ENCODE data around the gene DHRS3.

The DHRS3 gene

GRCh38 chr1:12637693-12638092, 19.7 kb upstream of the DHRS3 start:
- DNase-seq = no peak

DNA sequence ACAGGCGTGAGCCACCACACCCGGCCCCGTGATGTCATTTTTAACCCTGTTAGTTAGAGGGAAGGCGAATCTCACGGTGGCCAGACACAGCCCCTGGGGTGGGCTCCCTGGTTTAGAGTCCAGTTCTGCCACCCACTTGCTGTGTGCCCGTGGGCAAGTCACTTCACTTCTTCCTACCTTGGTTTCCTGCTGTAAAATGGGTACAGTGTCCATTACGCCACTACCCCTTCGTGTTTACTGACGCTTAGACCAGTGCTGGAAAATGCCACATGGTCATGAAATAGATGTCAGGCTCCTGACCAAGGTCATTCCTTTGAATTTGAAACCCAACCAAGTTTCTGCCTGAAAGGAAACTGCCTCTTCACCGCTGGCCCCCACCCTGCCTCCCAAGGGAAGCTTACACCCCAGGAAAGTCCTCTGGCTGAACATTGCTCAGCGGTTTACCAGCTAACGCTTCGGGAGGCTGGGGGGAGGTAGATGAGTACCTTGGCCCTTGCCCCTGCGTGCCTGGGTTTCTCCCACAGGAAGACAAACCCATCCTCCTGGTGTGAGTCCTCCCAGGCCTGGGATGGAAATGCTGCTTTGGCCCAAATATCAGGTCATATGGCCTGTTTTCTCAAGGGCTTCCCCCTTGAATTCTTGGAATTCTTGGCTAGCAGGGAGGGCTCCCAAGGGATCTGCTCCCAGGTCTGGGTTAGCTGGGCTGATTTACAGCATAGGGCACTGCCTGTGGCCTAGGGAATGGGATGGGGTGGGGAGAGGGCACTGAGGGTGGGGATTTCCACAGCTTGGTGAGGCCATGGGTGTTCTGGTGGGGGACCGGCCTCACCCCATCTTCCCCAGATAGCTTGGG, 18.3 kb upstream of the DHRS3 start:
- no peak for DNase-seq

- DNase-seq = no peak
Measured at GRCh38 chr1:12634696-12635202, 16.7 kb upstream of the DHRS3 start.

DNA sequence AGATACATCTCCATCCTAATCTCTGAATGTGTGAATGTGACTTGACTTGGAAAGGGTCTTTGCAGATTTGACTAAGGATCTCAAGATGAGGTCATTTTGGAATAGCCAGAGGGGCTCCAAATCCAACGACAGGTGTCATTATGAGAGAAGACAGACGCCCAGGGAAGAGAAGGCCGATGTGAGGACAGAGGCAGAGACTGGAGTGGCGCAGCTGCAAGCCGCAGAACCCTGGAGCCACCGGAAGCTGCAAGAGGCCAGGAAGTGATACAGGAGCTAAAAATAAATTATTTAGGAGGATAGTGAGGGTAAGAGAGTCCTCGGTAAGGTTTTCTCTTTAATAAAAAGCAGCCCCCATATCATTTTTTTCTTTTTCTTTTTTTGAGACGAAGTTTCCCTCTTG, 16.1 kb upstream of the DHRS3 start:
- no peak for DNase-seq

- no peak for DNase-seq
Measured at GRCh38 chr1:12631571-12631970, 13.6 kb upstream of the DHRS3 start.

GRCh38 chr1:12630946-12631530, 13.0 kb upstream of the DHRS3 start:
- no peak for DNase-seq

GRCh38 chr1:12629985-12630760, 12.2 kb upstream of the DHRS3 start:
- peak in 1 of 2 experiments; percentile 46 for DNase-seq

DNA sequence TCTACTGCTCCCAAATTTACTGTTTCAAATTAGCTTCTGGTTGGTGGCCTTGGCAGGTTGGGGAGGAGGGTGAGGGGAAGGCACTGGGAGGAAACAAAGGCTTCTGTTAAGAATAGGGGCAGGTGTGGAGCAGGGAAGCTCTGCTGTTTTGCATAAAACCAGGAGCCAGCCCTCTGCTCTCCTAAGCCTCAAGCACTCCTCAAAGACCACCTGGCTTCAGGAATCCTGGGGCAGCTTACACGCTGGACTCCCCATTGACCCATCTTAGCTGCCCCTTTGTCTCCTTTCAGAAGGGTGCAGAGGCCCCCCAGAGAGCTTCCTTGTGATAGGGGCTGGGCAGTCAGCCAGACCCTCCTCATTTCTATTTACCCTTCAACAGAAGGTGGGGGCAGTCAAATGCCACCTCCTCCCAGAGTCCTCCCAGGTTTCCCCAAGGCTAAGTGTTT, 11.5 kb upstream of the DHRS3 start:
- DNase-seq = peak in 1 of 2 experiments; percentile 12

GRCh38 chr1:12627296-12627695, 9.3 kb upstream of the DHRS3 start:
- DNase-seq = no peak

DNA sequence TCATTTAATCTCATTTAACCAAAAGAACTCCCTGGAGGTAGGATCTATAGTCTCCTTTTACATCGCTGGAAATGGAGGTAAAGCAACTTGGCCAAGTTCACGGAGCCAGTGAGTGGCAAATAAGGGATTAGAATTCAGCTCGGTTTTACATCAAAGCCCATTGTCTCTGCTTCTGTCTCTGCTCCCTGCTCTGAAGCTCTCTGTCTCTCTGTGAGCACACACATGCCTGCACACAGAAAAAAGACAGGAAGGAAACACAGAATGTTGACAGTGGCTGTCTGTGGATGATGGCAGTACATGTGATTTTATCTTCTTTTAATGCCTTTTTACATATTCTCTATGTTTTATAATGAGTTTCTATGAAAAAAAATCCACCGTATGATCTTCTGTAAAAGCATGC, 8.9 kb upstream of the DHRS3 start:
- no peak for DNase-seq

DNA sequence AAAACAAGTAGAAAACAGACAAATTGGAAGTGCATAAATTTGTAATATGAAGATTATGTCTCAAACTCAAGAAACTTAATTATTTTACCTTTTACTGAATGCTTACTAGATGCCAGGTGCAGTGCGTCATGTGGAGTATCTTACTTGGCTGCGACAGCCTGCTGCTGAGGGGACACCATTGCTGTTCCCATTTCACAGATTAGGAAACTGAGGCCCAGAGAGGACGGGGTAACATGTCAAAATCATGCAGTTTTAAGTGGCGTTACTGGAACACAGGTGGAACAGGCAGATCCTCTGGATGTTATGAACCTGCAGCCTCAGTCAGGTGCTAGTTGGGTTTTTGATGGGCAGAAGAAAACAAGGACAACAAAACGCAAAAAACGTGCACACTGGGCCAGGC, 7.3 kb upstream of the DHRS3 start:
- DNase-seq = no peak

DNA sequence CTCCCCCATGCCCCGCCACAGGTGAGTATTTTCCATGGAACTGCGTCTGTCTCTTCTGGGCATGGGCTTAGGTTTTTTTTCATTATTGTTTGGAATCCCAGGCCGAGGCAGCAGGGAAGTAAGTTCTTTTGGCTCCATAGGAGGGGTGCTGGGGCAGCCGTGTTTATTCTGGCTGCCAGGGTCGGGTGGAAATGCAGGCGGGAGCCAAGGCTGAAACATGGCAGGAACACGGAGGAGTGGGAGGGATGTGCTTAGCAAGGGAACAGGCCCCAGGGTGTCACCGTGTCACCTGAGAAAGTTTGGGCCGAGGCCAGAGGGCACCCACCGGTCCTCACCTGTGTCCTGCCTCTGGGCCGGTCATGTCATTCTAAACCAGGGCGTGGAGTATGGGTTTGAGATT, 4.5 kb upstream of the DHRS3 start:
- DNase-seq = no peak

- no peak for DNase-seq
Measured at GRCh38 chr1:12621346-12622335, 3.6 kb upstream of the DHRS3 start.

DNA sequence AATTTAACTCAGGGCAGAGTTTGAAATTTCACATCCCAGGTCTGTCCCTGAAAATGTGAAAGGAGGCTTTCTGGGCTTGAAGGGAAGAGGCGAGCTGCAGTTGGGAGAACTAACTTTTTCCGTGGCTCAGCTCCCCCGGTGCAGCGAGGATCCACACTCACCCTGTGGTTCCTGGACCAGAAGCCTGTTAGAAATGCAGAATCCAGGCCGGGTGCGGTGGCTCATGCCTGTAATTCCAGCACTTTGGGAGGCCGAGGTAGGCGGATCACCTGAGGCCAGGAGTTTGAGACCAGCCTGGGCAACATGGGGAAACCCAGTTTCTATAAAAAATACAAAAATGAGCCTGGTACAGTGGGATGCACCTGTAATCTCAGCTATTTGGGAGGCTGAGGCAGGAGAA, 2.9 kb upstream of the DHRS3 start:
- DNase-seq = no peak

GRCh38 chr1:12620488-12620865, 2.5 kb upstream of the DHRS3 start:
- DNase-seq = no peak

GRCh38 chr1:12619792-12620487, 1.9 kb upstream of the DHRS3 start:
- DNase-seq = peak; percentile 17 to 78

- peak in 1 of 2 experiments; percentile 27 for DNase-seq
Measured at GRCh38 chr1:12618965-12619791, 1.2 kb upstream of the DHRS3 start.

- no peak for DNase-seq
Measured at GRCh38 chr1:12618661-12618964, 603 bp upstream of the DHRS3 start.

- DNase-seq = no peak
Measured at GRCh38 chr1:12617511-12617900, 504 bp downstream of the DHRS3 start.

DNA sequence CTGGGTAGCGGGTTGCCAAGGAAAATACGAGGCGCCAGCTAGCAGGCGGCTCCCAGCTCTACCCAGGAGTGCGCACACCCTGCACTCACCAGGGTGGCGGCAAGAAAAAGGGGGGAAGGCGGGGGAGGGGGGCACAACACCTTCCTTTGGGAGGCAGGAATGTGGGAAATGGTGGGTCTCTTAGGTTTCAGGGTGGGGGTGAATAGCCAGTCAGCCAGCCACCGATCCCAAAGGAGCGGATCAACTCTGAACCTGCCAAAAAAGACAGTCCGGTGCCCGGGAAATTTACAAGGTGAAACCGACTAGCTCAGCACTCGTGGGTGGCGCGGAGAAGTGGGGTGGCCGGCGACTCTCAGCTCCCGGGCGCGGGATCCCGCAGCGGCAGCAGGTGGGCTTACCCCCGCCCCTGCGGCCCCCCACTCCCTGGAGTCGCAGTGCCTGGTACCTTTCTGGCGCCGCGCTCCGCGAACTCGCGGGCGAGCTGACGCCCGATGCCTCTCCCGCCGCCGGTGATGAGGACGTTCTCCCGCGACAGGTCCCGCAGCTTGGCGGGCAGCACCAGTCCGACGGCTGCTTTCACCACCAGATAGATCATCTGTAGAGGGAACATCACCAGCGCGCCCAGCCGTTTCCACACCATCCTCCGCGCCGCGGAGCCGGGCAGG, 1.2 kb downstream of the DHRS3 start:
- peak in 1 of 2 experiments; percentile 30 for DNase-seq

Measured in NCI-H524 (cell line).